H9 (cell line): ENCODE results near the gene CPNE5. TPM values are rescaled to one million over a fixed set of nuclear protein-coding genes. Genes with fewer than 3 reads are reported as not detected.

Experiments
- DNase-seq: peaks from one replicate; pipeline ENCODE4 v3.0.0-alpha.2; 2017
- H2AFZ ChIP-seq: one replicate; pipeline ENCODE4 v1.6.1; 2013; ENCODE audit warnings: mild to moderate bottlenecking, low read length, control low read depth, moderate library complexity
- H2AK5ac ChIP-seq: 2 replicates; pipeline ENCODE4 v1.6.1; 2013; ENCODE audit warnings: low read length, control low read depth, mixed read lengths; ENCODE audit not compliant: insufficient read length
- H2BK120ac ChIP-seq: one replicate; pipeline ENCODE4 v1.6.1; 2013; ENCODE audit warnings: low read depth, mild to moderate bottlenecking, low read length, control low read depth, inconsistent platforms; ENCODE audit not compliant: poor library complexity, severe bottlenecking
- H2BK12ac ChIP-seq: 2 replicates; pipeline ENCODE4 v1.6.1; 2013; ENCODE audit warnings: low read length, control low read depth, mixed read lengths, low read depth; ENCODE audit not compliant: insufficient read length
- H2BK15ac ChIP-seq: 2 replicates; pipeline ENCODE4 v1.6.1; 2013; ENCODE audit warnings: low read depth, low read length, control low read depth
- H2BK20ac ChIP-seq: one replicate; pipeline ENCODE4 v1.6.1; 2013; ENCODE audit warnings: low read depth, mild to moderate bottlenecking, low read length, control low read depth, inconsistent platforms; ENCODE audit not compliant: poor library complexity, severe bottlenecking
- H2BK5ac ChIP-seq: 2 replicates; pipeline ENCODE4 v1.6.1; 2013; ENCODE audit warnings: low read length, control low read depth, mixed read lengths; ENCODE audit not compliant: insufficient read length
- H3K14ac ChIP-seq: 2 replicates; pipeline ENCODE4 v1.6.1; 2013; ENCODE audit warnings: low read length, control low read depth; ENCODE audit not compliant: insufficient read depth
- H3K18ac ChIP-seq: 2 replicates; pipeline ENCODE4 v1.6.1; 2013; ENCODE audit warnings: low read depth, mild to moderate bottlenecking, mixed read lengths, low read length, control low read depth; ENCODE audit not compliant: insufficient read length
- H3K23ac ChIP-seq: 2 replicates; pipeline ENCODE4 v1.6.1; 2013; ENCODE audit warnings: low read length, control low read depth, mixed read lengths, low read depth; ENCODE audit not compliant: insufficient read length
- H3K23me2 ChIP-seq: 2 replicates; pipeline ENCODE4 v1.6.1; 2013; ENCODE audit warnings: low read depth, mild to moderate bottlenecking, mixed read lengths, low read length, control low read depth; ENCODE audit not compliant: insufficient read length, poor library complexity, severe bottlenecking
- H3K27ac ChIP-seq: 2 replicates; pipeline ENCODE4 v1.5.1; 2013; ENCODE audit warnings: low read length, control low read depth, mixed read lengths, low read depth; ENCODE audit not compliant: insufficient read length
- H3K27me3 ChIP-seq: 2 replicates; pipeline ENCODE4 v1.6.1; 2013; ENCODE audit warnings: low read length, control low read depth, inconsistent platforms; ENCODE audit not compliant: insufficient read depth
- H3K4ac ChIP-seq: 2 replicates; pipeline ENCODE4 v1.6.1; 2013; ENCODE audit warnings: low read depth, mild to moderate bottlenecking, control low read depth, inconsistent platforms, low read length, moderate library complexity
- H3K4me1 ChIP-seq: 2 replicates; pipeline ENCODE4 v1.6.1; 2013; ENCODE audit warnings: low read length, control low read depth, inconsistent platforms; ENCODE audit not compliant: insufficient read depth
- H3K4me2 ChIP-seq: 2 replicates; pipeline ENCODE4 v1.6.1; 2013; ENCODE audit warnings: low read length, control low read depth, mixed read lengths; ENCODE audit not compliant: insufficient read length, insufficient read depth
- H3K56ac ChIP-seq: 2 replicates; pipeline ENCODE4 v1.6.1; 2013; ENCODE audit warnings: low read depth, mild to moderate bottlenecking, mixed read lengths, low read length, control low read depth; ENCODE audit not compliant: insufficient read length
- H3K79me1 ChIP-seq: 2 replicates; pipeline ENCODE4 v1.6.1; 2013; ENCODE audit warnings: low read depth, mild to moderate bottlenecking, moderate library complexity, low read length, control low read depth, inconsistent platforms; ENCODE audit not compliant: insufficient read depth, poor library complexity, severe bottlenecking
- H3K79me2 ChIP-seq: 2 replicates; pipeline ENCODE4 v1.6.1; 2013; ENCODE audit warnings: low read length, control low read depth, inconsistent platforms; ENCODE audit not compliant: insufficient read depth
- H3K9ac ChIP-seq: 2 replicates; pipeline ENCODE4 v1.6.1; 2013; ENCODE audit warnings: low read length, control low read depth, mixed read lengths; ENCODE audit not compliant: insufficient read length; ENCODE audit errors: extremely low read depth
- H3K9me3 ChIP-seq: one replicate; pipeline ENCODE4 v1.6.1; 2013; ENCODE audit warnings: low read depth, low read length, inconsistent platforms; ENCODE audit not compliant: control insufficient read depth
- H3T11ph ChIP-seq: one replicate; pipeline ENCODE4 v1.6.1; 2013; ENCODE audit warnings: mild to moderate bottlenecking, low read length, control low read depth, inconsistent platforms
- H4K20me1 ChIP-seq: one replicate; pipeline ENCODE4 v1.6.1; 2013; ENCODE audit not compliant: control insufficient read depth, insufficient read length, insufficient read depth
- H4K5ac ChIP-seq: 2 replicates; pipeline ENCODE4 v1.6.1; 2013; ENCODE audit warnings: low read depth, mild to moderate bottlenecking, mixed read lengths, low read length, control low read depth; ENCODE audit not compliant: insufficient read length
- H4K8ac ChIP-seq: replicated peaks from 2 replicates; pipeline ENCODE4 v1.6.1; 2013; ENCODE audit warnings: low read length, control low read depth, mixed read lengths, low read depth; ENCODE audit not compliant: insufficient read length
- H4K91ac ChIP-seq: 2 replicates; pipeline ENCODE4 v1.6.1; 2013; ENCODE audit warnings: low read depth, mild to moderate bottlenecking, moderate library complexity, mixed read lengths, low read length, control low read depth; ENCODE audit not compliant: insufficient read length
- H3K27ac Mint-ChIP-seq, 3 experiments: 2 replicates in 2 of 3; 3 replicates in 1 of 3; pipeline ENCODE4 v1.8.0; 2020 to 2021; ENCODE audit warnings: mixed read lengths in 3 of 3, mild to moderate bottlenecking in 1 of 3, moderate library complexity in 1 of 3
- H3K27me3 Mint-ChIP-seq: 2 replicates; pipeline ENCODE4 v1.8.0; 2021; ENCODE audit warnings: low read depth, mild to moderate bottlenecking, moderate library complexity, mixed read lengths
- H3K36me3 Mint-ChIP-seq, 3 experiments: 2 replicates in 2 of 3; 3 replicates in 1 of 3; pipeline ENCODE4 v1.8.0; 2020 to 2021; ENCODE audit warnings: low read depth in 3 of 3, mixed read lengths in 3 of 3; ENCODE audit not compliant: insufficient read depth in 1 of 3
- H3K4me1 Mint-ChIP-seq, 2 experiments: 2 replicates each; pipeline ENCODE4 v1.8.0; 2020; ENCODE audit warnings: mixed read lengths in 2 of 2
- H3K4me3 Mint-ChIP-seq, 2 experiments: 2 replicates in 1 of 2; 3 replicates in 1 of 2; pipeline ENCODE4 v1.8.0; 2020 to 2021; ENCODE audit warnings: mild to moderate bottlenecking in 2 of 2, mixed read lengths in 2 of 2, moderate library complexity in 1 of 2
- H3K9me3 Mint-ChIP-seq, 2 experiments: 2 replicates in 1 of 2; 3 replicates in 1 of 2; pipeline ENCODE4 v1.8.0; 2020; ENCODE audit warnings: mild to moderate bottlenecking in 2 of 2, mixed read lengths in 2 of 2, moderate library complexity in 1 of 2
- WGBS: extraction: QIAGEN DNeasy Blood & Tissue Kit; methylation state at CpG from one replicate; pipeline ENCODE4 v1.1.7; 2013; ENCODE audit warnings: missing lambda C conversion rate, low lambda C conversion rate, mixed read lengths; ENCODE audit not compliant: insufficient read length; ENCODE audit errors: extremely low coverage; 5-methylcytosine and 5-hydroxymethylcytosine counted together
- total RNA-seq: library from RNA; stranded (reverse); gene quantifications from 2 replicates; pipeline ENCODE4 v1.2.1, GENCODE V29; 2021
- TF ChIP-seq, protein P1 (sequence below): fragments of 200-600 bp; sonication (generic); conservative IDR thresholded peaks from 3 replicates; pipeline ENCODE4 v1.8.0; 2021; ENCODE audit warnings: antibody characterized with exemption, mild to moderate bottlenecking

Gene CPNE5
- total RNA-seq, 1 experiment from 2014 or later = 0.52 TPM

GRCh38 chr6:36818756-36819155 is 20.5 kb downstream of the CPNE5 start:
- Histone ChIP-seq H3K79me1 (no peaks in the 10 kb centered on the region), H3K18ac (no peak overlapping the region), H3T11ph (no peak overlapping the region), H3K4ac (no peak overlapping the region), H3K27me3 (no peaks in the 10 kb centered on the region), H3K4me2 (no peak overlapping the region), H3K9me3 (no peaks in the 10 kb centered on the region), H3K27ac (no peak overlapping the region), H3K4me1 (peaks cover 3% of the 10 kb centered on the region; the same call in 1 of the 2 replicates), H2BK5ac (no peak overlapping the region), H2BK12ac (no peak overlapping the region), H2BK120ac (no peak overlapping the region), H3K23me2 (no peaks in the 10 kb centered on the region), H4K5ac (no peak overlapping the region), H3K79me2 (no peaks in the 10 kb centered on the region), H4K8ac (no peak overlapping the region), H4K20me1 (no peaks in the 10 kb centered on the region), H2BK20ac (no peak overlapping the region), H3K14ac (no peak overlapping the region), H2AFZ (no peak overlapping the region), H3K9ac (no peak overlapping the region), H3K56ac (no peak overlapping the region), H3K23ac (no peak overlapping the region), H4K91ac (no peak overlapping the region), H2AK5ac (no peak overlapping the region), H2BK15ac (no peak overlapping the region)
- Mint-ChIP-seq H3K36me3 (no peaks in the 10 kb centered on the region; a peak in 1 of 7 replicates), H3K4me3 (no peak overlapping the region), H3K27me3 (peaks cover 19% of the 10 kb centered on the region), H3K4me1 (peaks cover 20 to 35% of the 10 kb centered on the region in 2 experiments), H3K9me3 (no peaks in the 10 kb centered on the region), H3K27ac (no peak overlapping the region)
- TF ChIP-seq, protein P1, sequence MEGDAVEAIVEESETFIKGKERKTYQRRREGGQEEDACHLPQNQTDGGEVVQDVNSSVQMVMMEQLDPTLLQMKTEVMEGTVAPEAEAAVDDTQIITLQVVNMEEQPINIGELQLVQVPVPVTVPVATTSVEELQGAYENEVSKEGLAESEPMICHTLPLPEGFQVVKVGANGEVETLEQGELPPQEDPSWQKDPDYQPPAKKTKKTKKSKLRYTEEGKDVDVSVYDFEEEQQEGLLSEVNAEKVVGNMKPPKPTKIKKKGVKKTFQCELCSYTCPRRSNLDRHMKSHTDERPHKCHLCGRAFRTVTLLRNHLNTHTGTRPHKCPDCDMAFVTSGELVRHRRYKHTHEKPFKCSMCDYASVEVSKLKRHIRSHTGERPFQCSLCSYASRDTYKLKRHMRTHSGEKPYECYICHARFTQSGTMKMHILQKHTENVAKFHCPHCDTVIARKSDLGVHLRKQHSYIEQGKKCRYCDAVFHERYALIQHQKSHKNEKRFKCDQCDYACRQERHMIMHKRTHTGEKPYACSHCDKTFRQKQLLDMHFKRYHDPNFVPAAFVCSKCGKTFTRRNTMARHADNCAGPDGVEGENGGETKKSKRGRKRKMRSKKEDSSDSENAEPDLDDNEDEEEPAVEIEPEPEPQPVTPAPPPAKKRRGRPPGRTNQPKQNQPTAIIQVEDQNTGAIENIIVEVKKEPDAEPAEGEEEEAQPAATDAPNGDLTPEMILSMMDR = no peak
- no peak for DNase-seq
- WGBS = no CpG with 5 or more reads among the region's 4 CpGs
